ENCODE data around the gene CCM2L. TPM values are rescaled to one million over a fixed set of nuclear protein-coding genes. Genes with fewer than 3 reads are reported as not detected.

Gene CCM2L
- total and polyA plus RNA-seq, 12 donors: 2.2 to 28.2 (median 6.2) TPM

DNA sequence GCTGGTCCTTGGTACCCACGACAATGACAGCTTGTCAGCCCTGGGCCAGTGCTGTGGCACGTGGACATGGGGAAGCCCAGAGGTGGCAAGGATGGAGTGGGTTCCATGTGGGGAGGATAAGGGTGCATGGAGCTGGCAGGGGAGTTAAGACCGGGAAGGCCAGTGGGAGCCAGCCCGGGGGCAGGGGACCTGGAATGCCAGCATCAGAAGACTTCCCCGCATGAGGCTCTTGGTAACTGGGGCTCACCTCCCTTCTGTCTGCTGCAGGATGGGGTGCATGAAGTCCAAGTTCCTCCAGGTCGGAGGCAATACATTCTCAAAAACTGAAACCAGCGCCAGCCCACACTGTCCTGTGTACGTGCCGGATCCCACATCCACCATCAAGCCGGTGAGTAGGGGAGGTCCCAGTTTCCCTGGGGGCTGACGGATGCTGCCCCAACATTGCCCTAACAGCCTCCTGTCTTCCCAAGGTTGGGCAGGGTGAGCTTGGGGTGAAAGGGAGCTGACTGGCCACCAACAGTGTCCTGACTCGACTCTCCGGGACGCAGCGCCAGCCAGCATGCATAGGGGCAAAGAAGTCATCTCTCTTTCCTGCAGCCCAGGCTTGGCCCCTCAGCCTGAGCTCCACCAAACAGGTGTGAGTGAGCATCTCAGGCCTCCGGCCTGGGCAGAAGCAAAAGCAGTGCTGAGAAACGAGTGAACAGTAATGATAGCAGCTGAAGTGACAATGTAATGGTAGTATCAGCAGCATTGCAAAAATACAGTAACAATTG is 61.3 kb downstream of the CCM2L start:
- no peak for DNase-seq
- H3K4me1 ChIP-seq (replicated peaks in 1 of 2): peaks cover 0 to 5% of the 10 kb centered on the region in 2 donors
- no peaks in the 10 kb centered on the region for H3K9me3 ChIP-seq (replicated peaks in 1 of 3)
- no peaks in the 10 kb centered on the region for H3K27me3 ChIP-seq
- WGBS, 4 donors: 65 to 82% (median 76%) methylated on average over 12 to 17 of the region's 17 CpGs
- no peak for TF ChIP-seq POLR2A (IDR thresholded peaks at IDR 0.05)
- TF ChIP-seq, protein P1, sequence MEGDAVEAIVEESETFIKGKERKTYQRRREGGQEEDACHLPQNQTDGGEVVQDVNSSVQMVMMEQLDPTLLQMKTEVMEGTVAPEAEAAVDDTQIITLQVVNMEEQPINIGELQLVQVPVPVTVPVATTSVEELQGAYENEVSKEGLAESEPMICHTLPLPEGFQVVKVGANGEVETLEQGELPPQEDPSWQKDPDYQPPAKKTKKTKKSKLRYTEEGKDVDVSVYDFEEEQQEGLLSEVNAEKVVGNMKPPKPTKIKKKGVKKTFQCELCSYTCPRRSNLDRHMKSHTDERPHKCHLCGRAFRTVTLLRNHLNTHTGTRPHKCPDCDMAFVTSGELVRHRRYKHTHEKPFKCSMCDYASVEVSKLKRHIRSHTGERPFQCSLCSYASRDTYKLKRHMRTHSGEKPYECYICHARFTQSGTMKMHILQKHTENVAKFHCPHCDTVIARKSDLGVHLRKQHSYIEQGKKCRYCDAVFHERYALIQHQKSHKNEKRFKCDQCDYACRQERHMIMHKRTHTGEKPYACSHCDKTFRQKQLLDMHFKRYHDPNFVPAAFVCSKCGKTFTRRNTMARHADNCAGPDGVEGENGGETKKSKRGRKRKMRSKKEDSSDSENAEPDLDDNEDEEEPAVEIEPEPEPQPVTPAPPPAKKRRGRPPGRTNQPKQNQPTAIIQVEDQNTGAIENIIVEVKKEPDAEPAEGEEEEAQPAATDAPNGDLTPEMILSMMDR (IDR thresholded peaks at IDR 0.05): no peak
- H3K27ac ChIP-seq: no peak overlapping the region
- intact Hi-C loops (cut with DNase I): no loop called here
- no peak overlapping the region for H3K4me3 ChIP-seq
- H3K36me3 ChIP-seq (replicated peaks in 1 of 2): no peaks in the 10 kb centered on the region

DNA sequence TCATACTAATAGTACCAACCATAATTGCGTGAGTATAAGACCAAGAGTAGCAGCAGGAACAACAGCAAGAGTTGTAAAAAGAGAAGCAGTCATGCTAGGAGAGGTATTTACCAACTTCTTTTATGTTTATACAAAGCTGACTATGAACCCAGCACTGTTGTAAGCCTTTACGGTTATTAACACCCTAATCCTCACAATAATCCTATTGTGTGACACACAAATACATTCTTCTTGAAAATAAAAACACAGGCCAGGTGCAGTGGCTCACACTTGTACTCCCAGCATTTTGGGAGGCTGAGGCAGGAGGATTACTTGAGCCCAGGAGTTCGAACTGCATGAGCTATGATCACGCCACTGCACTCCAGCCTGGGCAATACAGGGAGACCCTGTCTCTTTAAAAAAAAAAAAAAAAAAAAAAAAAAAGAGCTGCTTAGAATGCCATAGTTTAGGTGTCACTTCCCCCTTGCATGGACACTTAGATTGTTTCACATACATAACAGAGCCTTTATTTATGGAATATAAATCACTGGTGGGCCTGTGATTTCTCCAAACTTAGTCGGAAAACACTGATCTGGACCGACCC is 62.0 kb downstream of the CCM2L start:
- Histone ChIP-seq H3K9me3 (replicated peaks in 1 of 3) (no peaks in the 10 kb centered on the region), H3K4me1 (replicated peaks in 1 of 2) (peaks cover 0 to 5% of the 10 kb centered on the region in 2 donors), H3K27me3 (no peaks in the 10 kb centered on the region), H3K36me3 (replicated peaks in 1 of 2) (no peaks in the 10 kb centered on the region), H3K27ac (no peak overlapping the region), H3K4me3 (no peak overlapping the region)
- no peak for DNase-seq
- intact Hi-C loops (cut with DNase I): no loop called here
- TF ChIP-seq POLR2A (IDR thresholded peaks at IDR 0.05): no peak
- TF ChIP-seq, protein P1 (IDR thresholded peaks at IDR 0.05): no peak
- 74 to 85% (median 80%) methylated on average over 6 of the region's 6 CpGs for WGBS, 4 donors

DNA sequence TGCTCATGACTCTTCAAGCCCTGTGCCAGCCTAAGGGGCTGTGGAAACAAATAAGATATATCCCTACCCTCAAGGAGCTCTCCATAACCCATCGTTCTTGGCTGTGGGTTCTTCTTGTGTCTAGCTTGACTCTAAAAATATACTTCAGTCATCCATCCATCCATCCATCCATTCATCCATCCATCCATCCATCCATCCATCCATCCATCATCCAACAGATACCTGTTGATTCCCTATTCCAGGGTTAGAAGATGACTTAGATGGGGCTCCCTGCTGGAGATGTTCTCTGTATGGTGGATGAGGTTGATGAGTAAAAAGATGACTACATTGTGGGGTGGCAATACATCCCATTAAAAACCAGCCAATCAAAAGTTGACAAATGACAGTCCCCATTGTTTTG is 65.3 kb downstream of the CCM2L start:
- TF ChIP-seq, protein P1 (IDR thresholded peaks at IDR 0.05): no peak
- no peak for TF ChIP-seq POLR2A (IDR thresholded peaks at IDR 0.05)
- Histone ChIP-seq H3K27ac (no peak overlapping the region), H3K27me3 (no peaks in the 10 kb centered on the region), H3K4me3 (no peak overlapping the region), H3K4me1 (replicated peaks in 1 of 2) (no peaks in the 10 kb centered on the region), H3K9me3 (replicated peaks in 1 of 3) (no peaks in the 10 kb centered on the region), H3K36me3 (replicated peaks in 1 of 2) (no peaks in the 10 kb centered on the region)
- no peak for DNase-seq
- 64 to 95% (median 83%) methylated on average over 1 of the region's 1 CpG for WGBS, 4 donors
- intact Hi-C loops (cut with DNase I): no loop called here

DNA sequence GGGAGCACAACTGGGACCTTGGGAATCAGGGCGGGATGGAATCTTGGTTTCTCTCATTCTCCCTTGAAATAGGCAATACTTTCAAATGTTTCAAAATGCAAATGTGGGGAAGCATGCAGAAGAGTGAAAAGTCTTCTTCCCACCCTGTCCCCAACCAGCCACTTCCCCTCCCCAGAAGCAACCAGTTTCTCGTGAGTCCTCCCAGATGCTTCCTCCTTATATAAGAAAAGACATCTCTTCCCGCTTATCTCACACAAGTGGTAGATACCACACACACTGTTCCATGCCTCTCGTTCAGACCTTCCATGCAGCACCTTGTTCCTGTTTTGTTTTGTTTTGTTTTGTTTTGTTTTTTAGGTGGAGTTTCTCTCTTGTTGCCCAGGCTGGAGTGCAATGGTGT is 67.0 kb downstream of the CCM2L start:
- H3K36me3 ChIP-seq (replicated peaks in 1 of 2): no peaks in the 10 kb centered on the region
- H3K9me3 ChIP-seq (replicated peaks in 1 of 3): no peaks in the 10 kb centered on the region
- no peaks in the 10 kb centered on the region for H3K27me3 ChIP-seq
- no peak overlapping the region for H3K27ac ChIP-seq
- WGBS, 4 donors: 63 to 74% (median 68%) methylated on average over 4 of the region's 4 CpGs
- H3K4me1 ChIP-seq (replicated peaks in 1 of 2): no peaks in the 10 kb centered on the region
- H3K4me3 ChIP-seq: no peak overlapping the region
- TF ChIP-seq, protein P1 (IDR thresholded peaks at IDR 0.05): no peak
- TF ChIP-seq POLR2A (IDR thresholded peaks at IDR 0.05): no peak
- intact Hi-C loops (cut with DNase I): no loop called here
- DNase-seq: no peak

All from adrenal gland (tissue), 12 donors.